ENCODE measurements around the gene FADS2.

GRCh38 chr11:61799665-61800284 lies 28.3 kb upstream of the FADS2 start:
- TF ChIP-seq, protein P1, sequence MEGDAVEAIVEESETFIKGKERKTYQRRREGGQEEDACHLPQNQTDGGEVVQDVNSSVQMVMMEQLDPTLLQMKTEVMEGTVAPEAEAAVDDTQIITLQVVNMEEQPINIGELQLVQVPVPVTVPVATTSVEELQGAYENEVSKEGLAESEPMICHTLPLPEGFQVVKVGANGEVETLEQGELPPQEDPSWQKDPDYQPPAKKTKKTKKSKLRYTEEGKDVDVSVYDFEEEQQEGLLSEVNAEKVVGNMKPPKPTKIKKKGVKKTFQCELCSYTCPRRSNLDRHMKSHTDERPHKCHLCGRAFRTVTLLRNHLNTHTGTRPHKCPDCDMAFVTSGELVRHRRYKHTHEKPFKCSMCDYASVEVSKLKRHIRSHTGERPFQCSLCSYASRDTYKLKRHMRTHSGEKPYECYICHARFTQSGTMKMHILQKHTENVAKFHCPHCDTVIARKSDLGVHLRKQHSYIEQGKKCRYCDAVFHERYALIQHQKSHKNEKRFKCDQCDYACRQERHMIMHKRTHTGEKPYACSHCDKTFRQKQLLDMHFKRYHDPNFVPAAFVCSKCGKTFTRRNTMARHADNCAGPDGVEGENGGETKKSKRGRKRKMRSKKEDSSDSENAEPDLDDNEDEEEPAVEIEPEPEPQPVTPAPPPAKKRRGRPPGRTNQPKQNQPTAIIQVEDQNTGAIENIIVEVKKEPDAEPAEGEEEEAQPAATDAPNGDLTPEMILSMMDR (optimal IDR thresholded peaks at IDR 0.05 in 1 of 3, IDR thresholded peaks at IDR 0.05 in 1 of 3, conservative IDR thresholded peaks at IDR 0.05 in 1 of 3; ENCODE audit: extremely low read depth in 1 of 3, insufficient read depth in 2 of 3, low read length in 3 of 3), result no peak
- TF ChIP-seq EZH2 (IDR thresholded peaks at IDR 0.05; ENCODE audit: low read length), result no peak
